Ovary (tissue), 3 donors: Measurements from ENCODE around the gene EMC10.

Experiments used
- CTCF ChIP-seq, 3 donors: fragments of 450-650 bp in 2 of 3; fragments of 200-600 bp in 1 of 3; IDR thresholded peaks; one replicate each; pipeline versions ENCODE4 v1.5.1 to v1.8.0; 2016 to 2022; ENCODE audit warnings: antibody characterized with exemption in 3 of 3, mild to moderate bottlenecking in 1 of 3
- EP300 ChIP-seq: sonication (generic); formaldehyde crosslinking; IDR thresholded peaks from one replicate; pipeline ENCODE4 v1.6.1; 2017; ENCODE audit warnings: antibody characterized with exemption
- POLR2A ChIP-seq: fragments of 450-650 bp; IDR thresholded peaks from one replicate; pipeline ENCODE4 v1.6.1; 2017; ENCODE audit warnings: antibody characterized with exemption, mild to moderate bottlenecking, moderate library complexity
- donor health status: DM: no; HTN: no; CAD: no.

GRCh38 chr19:50468818-50469217, 7.5 kb upstream of the EMC10 start:
- no peak for TF ChIP-seq CTCF (IDR thresholded peaks at IDR 0.05)
- TF ChIP-seq POLR2A: no peak
- TF ChIP-seq EP300: no peak
